Panc1 (cell line): ENCODE results near the gene STAG2. TPM values are rescaled to one million over a fixed set of nuclear protein-coding genes. Genes with fewer than 3 reads are reported as not detected.

Source experiments
- ATAC-seq: fragments of 200-7000 bp; cut with Tn5 transposase; 2 replicates; pipeline ENCODE4 v1.9.1; 2020; ENCODE audit warnings: mild to moderate bottlenecking, moderate library complexity
- BruUV-seq: library from RNA; stranded (reverse); fragments of 400-500 nt; replicated peaks from 2 replicates; lab custom pipeline; 2021; lab: Mats Ljungman, UMichigan
- CTCF ChIA-PET: fragments of 300-600 bp; sonication (Branson Sonifier 250); formaldehyde crosslinking; loops from one replicate; lab custom pipeline; 2022; ENCODE audit warnings: antibody characterized with exemption; lab: Charles Lee
- POLR2A ChIA-PET: fragments of 300-600 bp; sonication (Branson Sonifier 250); formaldehyde crosslinking; loops from one replicate; lab custom pipeline; 2022; ENCODE audit warnings: antibody characterized with exemption; lab: Charles Lee
- DNase-seq: peaks from one replicate; pipeline ENCODE4 v3.0.0-alpha.2; 2010; ENCODE audit warnings: low read depth, low spot score
- H3K27ac ChIP-seq: 2 replicates; pipeline ENCODE4 v1.5.1; 2011; ENCODE audit warnings: mild to moderate bottlenecking, low read length, inconsistent platforms
- H3K27me3 ChIP-seq: fragments of 200-500 bp; sonication (Bioruptor generic); 2 replicates; pipeline ENCODE4 v1.6.0; 2014; ENCODE audit warnings: low read length, inconsistent platforms; ENCODE audit not compliant: control insufficient read depth, insufficient read depth
- H3K36me3 ChIP-seq: fragments of 200-500 bp; sonication (Bioruptor generic); 2 replicates; pipeline ENCODE4 v1.5.1; 2014; ENCODE audit warnings: inconsistent platforms, mild to moderate bottlenecking, low read length, moderate library complexity; ENCODE audit not compliant: control insufficient read depth, insufficient read depth
- H3K4me1 ChIP-seq: 2 replicates; pipeline ENCODE4 v1.5.1; 2011; ENCODE audit warnings: inconsistent platforms, mild to moderate bottlenecking, low read length, moderate library complexity; ENCODE audit not compliant: control insufficient read depth, insufficient read depth
- H3K4me3 ChIP-seq, 2 experiments: 2 replicates each; pipeline ENCODE4 v1.5.1; 2011 to 2012; ENCODE audit warnings: low read depth in 2 of 2, low read length in 2 of 2, mild to moderate bottlenecking in 2 of 2, inconsistent platforms in 1 of 2, moderate library complexity in 1 of 2
- H3K9me3 ChIP-seq: fragments of 200-500 bp; sonication (Bioruptor generic); 2 replicates; pipeline ENCODE4 v1.5.1; 2014; ENCODE audit warnings: low read depth, mild to moderate bottlenecking, inconsistent platforms, low read length, moderate library complexity; ENCODE audit not compliant: control insufficient read depth, insufficient read depth
- CTCF ChIP-seq: fragments of 450-650 bp; IDR thresholded peaks from 2 replicates; pipeline ENCODE4 v1.5.1; 2017; ENCODE audit warnings: mild to moderate bottlenecking
- POLR2AphosphoS5 ChIP-seq: IDR thresholded peaks from 2 replicates; pipeline ENCODE4 v1.6.1; 2012; ENCODE audit warnings: mild to moderate bottlenecking, low read depth, low read length, moderate library complexity
- SIN3A ChIP-seq: IDR thresholded peaks from 2 replicates; pipeline ENCODE4 v1.6.1; 2012; ENCODE audit warnings: low read depth, mild to moderate bottlenecking, low read length, moderate library complexity, borderline replicate concordance; ENCODE audit not compliant: insufficient read depth
- TCF7L2 ChIP-seq: IDR thresholded peaks from 2 replicates; pipeline ENCODE4 v1.6.1; 2011; ENCODE audit warnings: mild to moderate bottlenecking, low read depth, low read length, inconsistent platforms
- in situ Hi-C: cut with HindIII; loops from 2 replicates; pipeline ENCODE4 v1.10.0; 2016; ENCODE audit warnings: low sequenced_read_pairs, low pct_unique_long_range_greater_than_20kb
- intact Hi-C: fragments of 100-400 bp; cut with micrococcal nuclease; formaldehyde crosslinking; loops from one replicate; pipeline ENCODE4 v1.10.0; 2022; ENCODE audit not compliant: unreplicated experiment
- total RNA-seq: library from RNA; stranded (reverse); gene quantifications from one replicate; pipeline ENCODE4 v1.2.1, GENCODE V29; 2021; ENCODE audit not compliant: unreplicated experiment
- TF ChIP-seq, protein P1 (sequence below), 2 experiments: IDR thresholded peaks; 2 replicates each; pipeline ENCODE4 v1.6.1; 2011 to 2012; ENCODE audit warnings: low read depth in 2 of 2, control low read depth in 1 of 2, low read length in 1 of 2, mild to moderate bottlenecking in 1 of 2, moderate library complexity in 1 of 2; ENCODE audit not compliant: insufficient read depth in 1 of 2

STAG2 gene
- total RNA-seq, 1 experiment from 2014 or later, result 94.5 TPM

DNA sequence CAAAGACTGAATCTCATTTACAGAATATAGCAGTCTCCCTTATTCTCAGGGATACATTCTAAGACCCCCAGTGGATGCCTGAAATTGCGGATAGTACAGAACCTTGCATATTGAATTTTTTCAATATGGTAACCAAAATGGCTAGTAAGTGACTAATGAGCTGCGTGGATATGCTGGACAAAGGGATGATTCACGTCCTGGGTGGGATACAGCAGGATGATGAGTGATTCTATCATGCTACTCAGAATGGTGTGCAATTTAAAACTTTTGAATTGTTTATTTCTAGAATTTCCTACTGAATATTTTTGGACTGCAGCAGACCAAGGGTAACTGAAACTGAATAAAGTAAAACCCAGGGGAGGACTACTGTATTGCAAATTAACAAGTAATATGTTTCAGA is 66.7 kb downstream of the STAG2 start:
- no peak for DNase-seq
- Histone ChIP-seq H3K4me1 (peaks cover 14% of the 10 kb centered on the region; the same call in 1 of the 2 replicates), H3K4me3 (no peak overlapping the region), H3K36me3 (peaks cover 5% of the 10 kb centered on the region; the same call in 1 of the 2 replicates), H3K27me3 (no peaks in the 10 kb centered on the region), H3K27ac (no peak overlapping the region), H3K9me3 (no peaks in the 10 kb centered on the region)
- in situ Hi-C loops, result no loop called here
- no TSS peak for BruUV-seq
- POLR2A ChIA-PET, result no interaction called here
- ATAC-seq, result no peak
- no peak for TF ChIP-seq SIN3A
- TF ChIP-seq TCF7L2, result no peak
- TF ChIP-seq, protein P1, sequence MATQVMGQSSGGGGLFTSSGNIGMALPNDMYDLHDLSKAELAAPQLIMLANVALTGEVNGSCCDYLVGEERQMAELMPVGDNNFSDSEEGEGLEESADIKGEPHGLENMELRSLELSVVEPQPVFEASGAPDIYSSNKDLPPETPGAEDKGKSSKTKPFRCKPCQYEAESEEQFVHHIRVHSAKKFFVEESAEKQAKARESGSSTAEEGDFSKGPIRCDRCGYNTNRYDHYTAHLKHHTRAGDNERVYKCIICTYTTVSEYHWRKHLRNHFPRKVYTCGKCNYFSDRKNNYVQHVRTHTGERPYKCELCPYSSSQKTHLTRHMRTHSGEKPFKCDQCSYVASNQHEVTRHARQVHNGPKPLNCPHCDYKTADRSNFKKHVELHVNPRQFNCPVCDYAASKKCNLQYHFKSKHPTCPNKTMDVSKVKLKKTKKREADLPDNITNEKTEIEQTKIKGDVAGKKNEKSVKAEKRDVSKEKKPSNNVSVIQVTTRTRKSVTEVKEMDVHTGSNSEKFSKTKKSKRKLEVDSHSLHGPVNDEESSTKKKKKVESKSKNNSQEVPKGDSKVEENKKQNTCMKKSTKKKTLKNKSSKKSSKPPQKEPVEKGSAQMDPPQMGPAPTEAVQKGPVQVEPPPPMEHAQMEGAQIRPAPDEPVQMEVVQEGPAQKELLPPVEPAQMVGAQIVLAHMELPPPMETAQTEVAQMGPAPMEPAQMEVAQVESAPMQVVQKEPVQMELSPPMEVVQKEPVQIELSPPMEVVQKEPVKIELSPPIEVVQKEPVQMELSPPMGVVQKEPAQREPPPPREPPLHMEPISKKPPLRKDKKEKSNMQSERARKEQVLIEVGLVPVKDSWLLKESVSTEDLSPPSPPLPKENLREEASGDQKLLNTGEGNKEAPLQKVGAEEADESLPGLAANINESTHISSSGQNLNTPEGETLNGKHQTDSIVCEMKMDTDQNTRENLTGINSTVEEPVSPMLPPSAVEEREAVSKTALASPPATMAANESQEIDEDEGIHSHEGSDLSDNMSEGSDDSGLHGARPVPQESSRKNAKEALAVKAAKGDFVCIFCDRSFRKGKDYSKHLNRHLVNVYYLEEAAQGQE (IDR thresholded peaks at IDR 0.05; ENCODE audit: insufficient read depth in 1 of 2, low read depth in 2 of 2, low read length in 1 of 2), result no peak
- no peak for TF ChIP-seq CTCF
- TF ChIP-seq POLR2AphosphoS5, result no peak
- CTCF ChIA-PET, result no interaction called here
- intact Hi-C loops, result no loop called here

DNA sequence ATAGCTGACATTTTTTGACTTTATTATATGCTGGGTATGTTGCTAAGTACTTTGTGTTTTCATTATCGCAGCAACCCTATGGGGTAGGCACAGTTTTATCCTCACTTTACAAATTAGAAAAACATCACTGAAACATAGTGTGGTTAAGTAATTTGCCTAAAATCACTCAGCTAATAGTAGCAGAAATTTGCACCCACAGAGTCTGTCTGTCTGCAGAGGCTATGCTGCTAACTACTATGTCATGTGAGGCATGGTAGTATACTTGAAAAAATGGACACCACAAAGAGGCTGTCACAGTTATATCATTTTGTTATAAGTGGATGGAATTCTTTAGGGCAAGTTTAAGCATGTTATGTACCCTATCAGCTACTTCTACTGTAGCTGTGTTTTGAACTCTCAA is 69.0 kb downstream of the STAG2 start:
- POLR2A ChIA-PET, result no interaction called here
- Histone ChIP-seq H3K27me3 (no peaks in the 10 kb centered on the region), H3K4me3 (no peak overlapping the region), H3K36me3 (peaks cover 4% of the 10 kb centered on the region; the same call in 1 of the 2 replicates), H3K4me1 (peaks cover 6% of the 10 kb centered on the region; the same call in 1 of the 2 replicates), H3K9me3 (no peaks in the 10 kb centered on the region), H3K27ac (no peak overlapping the region)
- no peak for ATAC-seq
- in situ Hi-C loops, result no loop called here
- no TSS peak for BruUV-seq
- intact Hi-C loops, result no loop called here
- no peak for TF ChIP-seq TCF7L2
- TF ChIP-seq SIN3A, result no peak
- TF ChIP-seq CTCF, result no peak
- no peak for TF ChIP-seq POLR2AphosphoS5
- TF ChIP-seq, protein P1 (IDR thresholded peaks at IDR 0.05; ENCODE audit: insufficient read depth in 1 of 2, low read depth in 2 of 2, low read length in 1 of 2), result no peak
- CTCF ChIA-PET, result no interaction called here
- DNase-seq, result no peak
